Psoas muscle (tissue), 8 donors: Measurements from ENCODE around the gene PXK. TPM values are rescaled to one million over a fixed set of nuclear protein-coding genes. Genes with fewer than 3 reads are reported as not detected.

ENCODE experiments used
- ATAC-seq, 4 donors: fragments of 200-7000 bp; cut with Tn5 transposase; one replicate each; pipeline ENCODE4 v1.9.1; 2020; ENCODE audit warnings: moderate library complexity in 3 of 4, mild to moderate bottlenecking in 2 of 4
- DNase-seq, 2 donors: peaks; one replicate each; pipeline ENCODE4 v3.0.0-alpha.2; 2020
- H3K27ac ChIP-seq: fragments of 200-600 bp; one replicate; pipeline ENCODE4 v1.8.0; 2022
- H3K27me3 ChIP-seq, 3 donors: fragments of 200-600 bp in 1 of 3; one replicate each; pipeline versions ENCODE4 v1.6.1 to v1.8.0; 2013 to 2022; ENCODE audit warnings: low read length in 2 of 3, mild to moderate bottlenecking in 2 of 3, moderate library complexity in 1 of 3; ENCODE audit not compliant: insufficient read depth in 3 of 3
- H3K36me3 ChIP-seq, 2 donors: fragments of 200-600 bp in 1 of 2; one replicate each; pipeline versions ENCODE4 v1.6.1 to v1.8.0; 2013 to 2022; ENCODE audit warnings: low read depth in 1 of 2, mild to moderate bottlenecking in 1 of 2, moderate library complexity in 1 of 2; ENCODE audit not compliant: insufficient read depth in 1 of 2
- H3K4me1 ChIP-seq: fragments of 200-600 bp; one replicate; pipeline ENCODE4 v1.8.0; 2022
- H3K4me3 ChIP-seq: fragments of 200-600 bp; one replicate; pipeline ENCODE4 v1.8.0; 2022; ENCODE audit warnings: mild to moderate bottlenecking
- H3K9me3 ChIP-seq: fragments of 200-600 bp; one replicate; pipeline ENCODE4 v1.8.0; 2022
- WGBS, 3 donors: extraction: QIAGEN DNeasy Blood & Tissue Kit; methylation state at CpG; one replicate each; pipeline versions ENCODE4 v1.1.6 to v1.1.7; 2013; 5-methylcytosine and 5-hydroxymethylcytosine counted together
- intact Hi-C, 2 donors: fragments of 100-400 bp; cut with DNase I; formaldehyde crosslinking; loops; one replicate each; pipeline versions ENCODE4 v1.11.0 to v1.14.2; 2022
- polyA plus RNA-seq, 3 donors: library from polyadenylated mRNA; stranded (reverse); fragments of 200-250 nt; gene quantifications; one replicate each; pipeline ENCODE4 v1.2.3, GENCODE V29; 2013
- total RNA-seq, 4 donors: library from RNA; stranded (reverse); fragmentation: NEBNext Ultra II Directional in 2 of 4; extraction: Animal tissue kit (Norgen Biotek cat#: 25700) in 2 of 4; gene quantifications; one replicate each; pipeline versions ENCODE4 v1.2.1 to v1.2.4, GENCODE V29; 2021 to 2023
- TF ChIP-seq, protein P1 (sequence below): fragments of 200-600 bp; IDR thresholded peaks from one replicate; pipeline ENCODE4 v1.8.0; 2022; ENCODE audit warnings: antibody characterized with exemption
- donor health status: healthy with polysubstance abuse.
- donor health status: DM: no; HTN: no; CAD: no; lungs with moderate emphysema.
- donor health status: Bipolar disorder and iron deficiency.
- donor health status: healthy.
- donor health status: DM: yes; HTN: yes; CAD: no.
- donor health status: DM: no; HTN: no; CAD: no.
- donor health status: DM: no; HTN: no; CAD: no.
- donor health status: DM: yes; HTN: yes; CAD: no.

PXK gene
- total and polyA plus RNA-seq, 7 donors, result 3.4 to 17.5 (median 15.5) TPM

DNA sequence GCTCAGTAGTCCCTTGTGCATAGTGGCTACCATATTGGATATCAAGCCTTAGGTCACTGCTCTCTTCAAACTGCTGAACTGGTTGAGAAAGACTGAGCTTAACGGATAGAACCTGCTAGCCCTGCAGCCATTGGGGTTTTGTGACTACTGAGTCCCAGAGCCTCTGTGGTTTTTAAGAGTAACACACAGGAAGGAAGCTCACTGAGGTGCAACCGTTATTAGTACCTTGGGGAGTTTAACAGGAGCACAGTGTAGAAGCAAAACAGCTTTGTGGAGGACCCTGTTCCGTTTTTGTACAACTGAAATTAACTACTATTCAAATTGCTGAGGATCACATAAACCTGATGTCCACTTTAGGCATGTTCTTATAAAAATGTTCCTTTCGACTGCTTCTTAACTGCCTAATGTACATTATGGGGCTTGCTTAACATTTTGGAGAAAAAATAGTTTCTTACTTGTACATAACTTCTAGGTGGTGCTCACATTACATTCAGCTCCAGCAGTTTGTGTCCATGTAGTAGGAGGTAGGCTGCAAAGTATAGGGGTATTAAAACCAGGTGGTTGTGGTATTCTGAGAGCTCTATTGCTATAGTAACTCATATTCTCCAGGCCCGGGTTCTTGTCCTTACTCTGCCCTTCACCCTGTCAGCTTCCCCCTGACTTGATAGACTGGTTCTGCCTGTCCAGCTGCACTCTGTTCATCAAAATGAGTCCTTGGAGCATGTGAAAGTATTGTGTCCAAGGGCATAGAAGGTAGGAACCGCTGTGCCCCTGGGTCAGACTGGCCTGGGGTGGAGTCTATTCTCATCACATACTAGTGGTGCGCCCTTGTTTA is 17.3 kb downstream of the PXK start:
- intact Hi-C loops, result no loop called here
- Histone ChIP-seq H3K4me3 (no peak overlapping the region), H3K4me1 (peaks cover 12% of the 10 kb centered on the region), H3K9me3 (no peaks in the 10 kb centered on the region), H3K36me3 (no peaks in the 10 kb centered on the region), H3K27ac (no peak overlapping the region), H3K27me3 (no peaks in the 10 kb centered on the region)
- TF ChIP-seq, protein P1, sequence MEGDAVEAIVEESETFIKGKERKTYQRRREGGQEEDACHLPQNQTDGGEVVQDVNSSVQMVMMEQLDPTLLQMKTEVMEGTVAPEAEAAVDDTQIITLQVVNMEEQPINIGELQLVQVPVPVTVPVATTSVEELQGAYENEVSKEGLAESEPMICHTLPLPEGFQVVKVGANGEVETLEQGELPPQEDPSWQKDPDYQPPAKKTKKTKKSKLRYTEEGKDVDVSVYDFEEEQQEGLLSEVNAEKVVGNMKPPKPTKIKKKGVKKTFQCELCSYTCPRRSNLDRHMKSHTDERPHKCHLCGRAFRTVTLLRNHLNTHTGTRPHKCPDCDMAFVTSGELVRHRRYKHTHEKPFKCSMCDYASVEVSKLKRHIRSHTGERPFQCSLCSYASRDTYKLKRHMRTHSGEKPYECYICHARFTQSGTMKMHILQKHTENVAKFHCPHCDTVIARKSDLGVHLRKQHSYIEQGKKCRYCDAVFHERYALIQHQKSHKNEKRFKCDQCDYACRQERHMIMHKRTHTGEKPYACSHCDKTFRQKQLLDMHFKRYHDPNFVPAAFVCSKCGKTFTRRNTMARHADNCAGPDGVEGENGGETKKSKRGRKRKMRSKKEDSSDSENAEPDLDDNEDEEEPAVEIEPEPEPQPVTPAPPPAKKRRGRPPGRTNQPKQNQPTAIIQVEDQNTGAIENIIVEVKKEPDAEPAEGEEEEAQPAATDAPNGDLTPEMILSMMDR, result no peak
- DNase-seq (no peak), ATAC-seq (peak in 3 of 4 donors; percentile 23 to 37 (median 23))
- 80 to 84% (median 82%) methylated on average over 7 of the region's 7 CpGs for WGBS, 3 donors

DNA sequence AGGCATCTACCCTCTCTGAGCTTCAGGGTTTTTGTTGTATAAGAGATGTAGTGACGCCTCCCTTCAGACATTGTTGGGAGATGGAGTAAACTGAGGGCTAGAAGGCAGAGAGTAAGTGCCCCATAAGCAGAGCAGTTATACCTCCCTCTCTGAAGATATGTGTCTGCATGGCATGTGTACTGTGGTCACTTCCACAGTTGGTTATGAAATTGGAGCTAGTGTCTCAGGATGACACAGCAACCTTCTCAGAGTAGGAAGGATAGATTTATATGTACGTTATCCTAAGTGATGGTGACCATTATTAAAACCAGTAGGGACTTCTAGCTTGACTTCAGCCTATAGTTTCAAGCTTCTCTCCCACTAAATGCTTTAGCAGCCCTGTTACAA is 17.9 kb downstream of the PXK start:
- peaks cover 12% of the 10 kb centered on the region for H3K4me1 ChIP-seq
- ATAC-seq (peak; percentile 81 to 87 (median 83)), DNase-seq (no peak)
- TF ChIP-seq, protein P1, result no peak
- no peak overlapping the region for H3K27ac ChIP-seq
- WGBS, 3 donors, result 68 to 85% (median 81%) methylated on average over 2 of the region's 2 CpGs
- H3K36me3 ChIP-seq, result no peaks in the 10 kb centered on the region
- intact Hi-C loops, result no loop called here
- no peak overlapping the region for H3K4me3 ChIP-seq
- no peaks in the 10 kb centered on the region for H3K27me3 ChIP-seq
- no peaks in the 10 kb centered on the region for H3K9me3 ChIP-seq

DNA sequence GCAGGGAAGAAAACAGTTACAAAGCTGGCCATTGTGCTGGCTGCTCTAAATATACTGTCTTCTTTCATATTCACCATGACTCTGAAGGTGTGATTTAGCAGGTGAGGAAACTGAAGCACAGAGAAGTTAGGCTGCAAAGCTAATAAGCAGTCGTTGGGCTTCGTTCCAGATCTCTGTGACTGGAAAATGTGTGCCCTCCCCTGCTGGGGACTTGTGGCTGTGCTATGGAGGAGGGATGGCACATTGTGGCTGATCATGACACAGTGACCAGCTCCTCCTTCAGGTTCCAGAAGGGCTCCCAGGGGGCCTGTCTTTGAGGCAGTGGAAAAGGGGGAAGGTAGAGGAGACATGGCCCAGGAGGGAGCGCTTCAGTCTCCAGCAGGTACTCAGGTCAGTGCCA is 19.2 kb downstream of the PXK start:
- ATAC-seq (no peak), DNase-seq (no peak)
- Histone ChIP-seq H3K36me3 (no peaks in the 10 kb centered on the region), H3K4me3 (no peak overlapping the region), H3K4me1 (peaks cover 20% of the 10 kb centered on the region), H3K9me3 (no peaks in the 10 kb centered on the region), H3K27me3 (no peaks in the 10 kb centered on the region), H3K27ac (no peak overlapping the region)
- intact Hi-C loops, result no loop called here
- TF ChIP-seq, protein P1, result no peak
- WGBS, 3 donors, result 75 to 80% (median 78%) methylated on average over 3 of the region's 3 CpGs

DNA sequence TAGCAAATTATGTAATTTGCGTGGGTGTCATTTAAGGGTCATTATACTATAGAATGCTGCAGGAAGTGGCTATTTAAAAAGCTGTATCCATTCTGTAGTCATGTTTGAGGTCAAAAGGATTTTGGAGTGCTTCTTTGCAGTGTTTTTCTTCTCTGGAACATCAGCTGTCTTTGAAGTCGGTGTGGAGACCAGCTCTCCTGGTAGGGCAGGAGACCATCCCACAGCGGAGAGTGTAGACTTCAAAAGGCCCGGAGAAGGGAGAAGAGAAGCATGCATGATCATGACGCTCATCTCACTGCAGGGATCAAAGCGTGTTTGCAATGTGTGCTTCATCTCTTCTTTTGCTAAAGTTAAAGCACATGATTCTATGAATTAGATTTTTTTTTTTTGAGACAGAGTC is 19.9 kb downstream of the PXK start:
- TF ChIP-seq, protein P1, result no peak
- no peaks in the 10 kb centered on the region for H3K36me3 ChIP-seq
- H3K4me1 ChIP-seq, result peaks cover 21% of the 10 kb centered on the region
- H3K9me3 ChIP-seq, result no peaks in the 10 kb centered on the region
- DNase-seq (no peak), ATAC-seq (no peak)
- WGBS, 3 donors, result 83 to 85% (median 84%) methylated on average over 6 of the region's 6 CpGs
- intact Hi-C loops, result no loop called here
- H3K27me3 ChIP-seq, result no peaks in the 10 kb centered on the region
- no peak overlapping the region for H3K27ac ChIP-seq
- H3K4me3 ChIP-seq, result no peak overlapping the region
